GM19324 (cell line): ENCODE data around the gene CENPP.
"Not testable (repeated sequence)": the region's sequence is repeated elsewhere in the genome, so short reads cannot be mapped to it uniquely, and the experiment has no call there.

Experiments used
- ATAC-seq: cut with Tn5 transposase; IDR thresholded peaks from one replicate; pipeline ENCODE4 v1.9.1; 2021; ENCODE audit warnings: mild to moderate bottlenecking, moderate library complexity; ENCODE audit not compliant: unreplicated experiment, low FRiP score

CENPP gene

DNA sequence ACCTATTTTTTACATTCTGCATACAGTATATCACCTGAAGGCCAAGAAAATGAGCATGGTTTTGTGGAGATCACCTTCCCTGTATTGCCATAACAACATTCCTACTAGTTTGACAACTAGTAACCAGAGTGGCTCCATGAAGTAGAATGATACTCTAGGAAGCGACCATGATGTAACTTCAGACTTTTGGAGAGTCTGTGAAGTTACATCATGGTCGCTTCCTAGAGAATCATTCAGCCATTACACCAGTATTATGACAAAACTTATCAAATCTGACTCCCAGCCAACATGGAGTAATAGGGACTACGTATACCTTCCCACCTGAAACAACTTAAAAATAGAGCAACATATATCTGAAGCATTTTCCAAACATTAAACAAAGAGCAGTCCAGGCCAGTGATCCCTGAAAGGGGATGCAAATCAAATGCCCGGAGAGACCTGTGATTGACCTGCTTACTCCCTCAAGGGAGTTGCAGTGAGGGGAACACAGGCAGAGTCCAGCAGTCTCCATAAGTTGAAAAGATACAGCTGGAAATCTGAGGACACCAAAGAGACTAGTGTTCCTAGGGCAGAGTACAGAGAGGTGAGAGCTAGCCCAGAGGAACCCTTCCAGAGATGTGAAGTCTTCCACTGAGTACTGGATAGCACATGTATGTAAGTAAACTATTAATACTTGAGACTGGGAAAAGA, 202.2 kb downstream of the CENPP start:
- no peak for ATAC-seq

DNA sequence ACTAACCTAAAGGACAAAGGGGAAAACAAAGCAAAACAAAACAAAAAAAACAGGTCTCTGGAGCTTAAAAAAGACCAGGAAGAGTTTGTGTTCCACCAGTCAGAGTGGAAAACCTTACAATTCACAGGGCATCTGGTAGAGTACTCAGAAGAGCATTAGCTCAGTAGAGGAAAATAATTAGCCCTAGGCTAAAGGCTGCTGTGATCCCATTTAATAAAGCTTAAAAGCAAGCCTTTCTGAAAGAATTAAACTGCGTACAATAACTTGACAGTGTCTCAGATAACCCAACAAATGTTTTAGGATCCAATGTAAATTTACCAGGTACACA, 202.7 kb downstream of the CENPP start:
- ATAC-seq = no peak

DNA sequence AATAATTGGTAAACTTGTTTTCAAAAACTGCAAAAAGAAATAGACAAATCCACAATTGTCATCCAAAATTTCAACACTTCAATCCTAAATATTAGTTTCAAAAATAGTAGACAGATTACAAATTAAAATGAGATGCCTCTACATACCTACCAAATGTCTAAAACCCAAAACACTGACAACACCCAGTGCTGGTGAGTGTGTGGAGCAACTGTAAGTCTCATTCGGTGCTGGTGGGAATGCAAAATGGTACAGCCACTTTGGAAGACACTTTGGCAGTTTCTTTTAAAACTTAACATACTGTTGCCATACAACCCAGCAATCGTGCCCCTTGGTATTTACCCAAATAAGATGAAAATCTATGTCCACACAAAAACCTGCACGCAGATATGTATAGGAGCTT, 203.4 kb downstream of the CENPP start:
- no peak for ATAC-seq

DNA sequence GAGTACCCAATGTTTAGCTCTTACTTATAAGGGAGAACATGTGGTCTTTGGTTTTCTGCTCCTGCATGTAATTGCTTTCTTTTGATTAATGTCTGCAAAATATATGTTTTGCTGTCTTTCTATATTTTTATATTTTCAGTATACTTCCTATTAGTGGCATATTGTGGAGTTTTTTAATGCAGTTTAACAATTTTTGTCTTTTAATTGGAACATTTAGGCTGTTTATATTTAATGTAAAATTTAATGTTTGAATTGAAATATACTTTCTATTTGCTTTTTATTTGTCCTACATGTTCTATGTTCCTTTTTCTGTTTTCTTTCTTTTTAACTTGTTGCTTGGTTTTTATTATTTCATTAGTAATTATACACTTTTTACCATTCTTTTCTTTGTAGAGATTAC, 205.1 kb downstream of the CENPP start:
- ATAC-seq = no peak

DNA sequence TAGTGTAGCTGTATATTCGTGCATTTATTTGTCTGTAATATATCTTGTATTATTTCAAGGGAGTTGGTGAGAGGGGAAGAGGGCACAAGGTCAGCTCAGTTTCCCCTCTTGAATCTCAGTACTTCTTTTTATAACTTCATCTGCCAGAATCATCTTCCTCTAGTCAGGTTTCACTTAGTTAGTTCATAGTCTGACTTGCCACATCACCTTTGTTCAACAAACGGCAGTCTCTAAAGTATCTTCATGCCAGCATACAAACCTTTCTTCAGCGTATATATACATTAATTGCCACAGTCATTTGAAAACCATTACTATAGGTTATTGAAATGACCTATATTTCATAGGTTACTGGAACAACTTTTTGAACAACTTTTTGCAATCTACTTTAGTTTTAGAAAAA, 208.5 kb downstream of the CENPP start:
- no peak for ATAC-seq

DNA sequence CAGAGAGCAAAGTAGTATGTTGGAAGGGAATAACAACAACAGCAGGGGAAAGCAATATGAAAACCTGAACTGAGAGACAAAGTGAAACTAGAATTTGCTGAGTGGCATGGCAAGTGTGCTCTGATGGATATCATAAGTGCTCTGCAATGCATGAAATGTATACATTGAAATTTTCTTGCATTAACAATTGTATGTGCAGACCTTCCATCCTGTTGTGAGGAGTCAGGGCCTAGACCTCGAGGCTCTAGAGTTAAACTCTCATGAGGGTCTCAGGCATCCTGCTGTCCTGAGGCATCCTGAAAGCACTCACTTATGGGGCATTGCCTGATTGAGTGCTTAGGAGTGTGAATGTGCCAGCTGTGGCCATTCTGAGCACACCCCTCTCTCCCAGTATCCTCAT, 208.9 kb downstream of the CENPP start:
- peak; percentile 53 for ATAC-seq

DNA sequence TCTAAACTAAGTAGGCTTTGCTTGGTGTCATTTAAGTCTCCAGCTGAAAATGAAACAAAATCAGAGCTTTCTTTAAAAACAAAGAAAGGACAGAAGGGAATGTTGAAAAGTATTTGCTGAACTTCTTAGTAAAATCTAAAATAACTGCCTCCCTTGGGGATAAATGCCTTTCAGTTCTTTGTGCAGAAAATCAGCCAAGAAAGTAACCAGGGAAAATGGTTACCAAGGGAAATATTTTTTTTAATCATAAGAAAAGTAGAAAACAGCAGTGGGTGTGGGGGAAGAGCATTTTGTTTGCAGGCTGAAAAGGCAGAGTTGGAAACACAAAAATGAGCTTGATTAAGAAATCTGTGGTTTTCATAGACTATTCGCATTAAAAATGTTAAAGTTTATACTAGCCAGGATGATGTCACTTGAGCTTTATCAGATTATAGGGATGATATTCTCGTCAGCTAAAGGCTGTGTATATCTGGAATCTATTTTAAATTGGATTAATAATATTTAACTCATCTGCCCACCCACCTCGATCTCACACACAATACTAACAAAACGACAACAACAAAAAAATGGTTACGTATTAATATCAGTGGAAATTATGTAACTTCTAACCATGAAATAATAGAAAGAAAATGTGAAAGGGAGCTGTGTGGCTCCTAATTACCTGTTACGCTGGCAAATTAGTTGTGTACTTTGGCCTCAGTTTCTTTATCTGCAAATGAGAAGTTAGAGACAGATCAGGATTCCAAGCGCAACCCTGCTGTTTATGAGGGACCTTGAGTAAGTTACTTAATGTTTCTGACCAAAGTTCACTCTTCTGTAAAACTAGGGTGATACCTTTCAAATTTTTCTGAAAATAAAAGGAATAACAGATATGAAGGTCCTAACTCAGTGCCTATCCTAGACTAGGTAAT, 210.4 kb downstream of the CENPP start, which contains the start of gene ECM2:
ECM2 (minus strand) TSS at position 51 of the 911 bp plus-strand sequence. CDS start 13,124 bp downstream, outside the sequence.
- ATAC-seq = no peak

DNA sequence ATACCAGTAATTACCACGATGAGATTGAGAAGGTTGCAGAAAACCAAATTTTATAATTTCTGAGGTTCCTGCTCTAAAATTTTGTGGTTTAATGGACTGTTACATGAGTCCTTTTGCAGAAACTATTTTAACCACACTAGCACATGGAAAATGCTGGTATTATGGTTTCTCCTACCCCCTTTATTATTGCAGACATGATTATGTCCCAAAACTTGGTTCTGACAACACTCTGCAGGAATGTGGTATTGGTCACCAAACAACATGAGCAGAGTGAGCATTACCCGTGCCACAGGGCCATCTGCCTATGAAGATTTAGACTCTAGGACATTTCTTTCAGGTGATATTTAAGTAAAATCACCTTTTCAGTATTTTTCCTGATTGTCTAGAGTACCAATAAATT, 212.8 kb downstream of the CENPP start:
- no peak for ATAC-seq

DNA sequence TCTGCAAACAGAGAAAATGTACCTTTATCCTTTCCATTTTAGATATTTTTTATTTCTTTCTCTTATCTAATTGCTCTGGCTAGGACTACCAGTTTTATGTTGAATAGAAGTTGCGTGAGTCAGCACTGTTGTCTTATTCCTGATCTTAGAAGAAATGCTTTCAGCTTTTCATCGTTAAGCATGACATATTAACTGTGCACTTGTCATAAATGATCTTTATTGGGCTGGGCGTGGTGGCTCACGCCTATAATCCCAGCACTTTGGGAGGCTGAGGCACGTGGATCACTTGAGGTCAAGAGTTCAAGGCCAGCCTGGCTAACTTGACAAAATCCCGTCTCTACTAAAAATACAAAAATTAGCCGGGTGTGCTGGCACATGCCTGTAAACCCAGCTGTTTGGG, 218.2 kb downstream of the CENPP start:
- no peak for ATAC-seq

DNA sequence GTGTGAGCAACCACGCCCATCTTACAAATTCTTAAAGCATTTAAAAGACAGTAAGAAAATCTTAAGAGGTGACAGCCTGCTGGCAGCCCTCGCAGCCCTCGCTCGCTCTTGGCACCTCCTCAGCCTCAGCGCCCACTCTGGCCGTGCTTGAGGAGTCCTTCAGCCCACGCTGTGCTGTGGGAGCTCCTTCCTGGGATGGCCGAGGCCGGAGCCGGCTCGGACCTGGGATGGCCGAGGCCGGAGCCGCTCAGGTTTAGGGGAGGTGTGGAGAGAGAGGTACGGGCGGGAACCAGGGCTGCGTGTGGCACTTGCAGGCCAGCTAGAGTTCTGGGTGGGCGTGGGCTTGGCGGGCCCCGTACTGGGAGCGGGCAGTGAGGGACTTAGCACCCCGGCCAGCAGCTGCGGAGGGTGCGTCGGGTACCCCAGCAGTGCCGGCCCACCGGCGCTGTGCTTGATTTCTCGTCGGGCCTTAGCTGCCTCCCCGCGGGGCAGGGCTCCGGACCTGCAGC, 219.3 kb downstream of the CENPP start:
- ATAC-seq = no peak

DNA sequence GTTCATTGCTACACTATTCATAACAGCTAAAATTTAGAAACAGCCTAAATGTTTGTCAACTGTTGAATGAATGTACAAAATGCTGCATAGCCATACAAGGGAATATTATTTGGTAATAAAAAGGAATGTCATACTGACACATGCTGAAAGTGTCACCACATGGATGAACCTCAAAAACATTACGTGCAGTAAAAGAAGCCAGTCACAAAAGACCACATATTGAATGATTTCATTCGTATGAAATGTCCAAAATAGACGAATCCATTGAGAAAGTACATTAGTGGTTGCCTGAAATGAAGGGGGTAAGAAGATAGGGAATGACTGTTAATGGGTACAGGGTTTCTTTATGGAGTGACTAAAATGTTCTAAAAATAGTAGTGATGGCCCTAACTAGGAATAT, 221.6 kb downstream of the CENPP start:
- no peak for ATAC-seq

DNA sequence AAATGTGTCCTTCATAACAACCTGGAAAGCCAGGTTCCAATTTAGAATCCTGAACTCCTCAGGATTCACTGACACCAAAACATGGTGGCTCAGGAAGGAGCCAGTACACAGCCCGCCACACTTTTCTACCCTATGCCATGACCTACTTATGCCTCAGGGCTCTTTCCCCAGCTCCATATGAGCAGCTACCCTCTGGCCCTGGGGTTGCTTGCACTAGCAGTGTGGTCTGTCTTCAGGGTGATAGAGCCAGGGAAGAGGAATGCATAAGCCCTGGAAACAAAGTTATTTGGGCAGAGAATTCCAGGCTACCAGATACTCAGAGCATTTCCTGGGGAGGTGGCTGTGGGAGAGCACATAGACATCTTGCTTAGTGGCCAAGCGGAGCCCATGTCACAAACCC, 225.0 kb downstream of the CENPP start:
- no peak for ATAC-seq

DNA sequence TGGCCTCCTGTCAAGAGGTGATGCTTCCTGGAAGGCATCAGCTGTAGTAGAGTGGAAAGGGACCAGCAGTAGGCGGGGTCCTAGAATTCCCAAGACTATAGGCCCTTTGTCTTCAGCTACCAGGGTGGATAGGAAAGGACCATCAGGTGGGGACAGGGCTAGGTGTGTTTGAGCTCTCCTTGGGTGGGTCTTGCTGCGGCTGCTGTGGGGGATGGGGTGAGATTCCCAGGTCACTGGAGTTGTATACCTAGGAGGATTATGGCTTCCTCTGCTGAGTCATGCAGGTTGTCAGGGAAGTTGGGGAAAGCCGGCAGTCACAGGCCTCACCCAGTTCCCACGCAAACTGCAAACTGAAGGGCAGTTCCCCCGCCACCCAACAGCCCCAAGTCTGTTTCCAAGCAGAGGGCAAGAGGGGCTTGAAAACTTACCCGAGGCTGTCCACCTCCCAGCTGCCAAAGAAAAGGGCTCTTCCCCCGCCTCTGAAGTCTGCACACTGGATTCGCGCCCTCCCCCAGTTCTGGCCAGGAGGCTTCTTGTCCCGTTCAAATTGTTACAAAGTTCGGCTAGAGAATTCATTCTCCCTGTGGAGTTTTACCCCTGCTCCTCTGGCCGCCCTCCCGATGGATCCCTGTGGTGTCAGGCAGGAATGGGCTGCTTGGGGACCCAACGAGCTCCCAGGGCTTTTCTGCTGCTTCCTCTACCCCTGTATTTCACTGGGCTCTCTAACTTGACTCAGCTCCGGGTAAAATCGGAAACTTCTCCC, 233.0 kb downstream of the CENPP start:
- ATAC-seq = no peak

DNA sequence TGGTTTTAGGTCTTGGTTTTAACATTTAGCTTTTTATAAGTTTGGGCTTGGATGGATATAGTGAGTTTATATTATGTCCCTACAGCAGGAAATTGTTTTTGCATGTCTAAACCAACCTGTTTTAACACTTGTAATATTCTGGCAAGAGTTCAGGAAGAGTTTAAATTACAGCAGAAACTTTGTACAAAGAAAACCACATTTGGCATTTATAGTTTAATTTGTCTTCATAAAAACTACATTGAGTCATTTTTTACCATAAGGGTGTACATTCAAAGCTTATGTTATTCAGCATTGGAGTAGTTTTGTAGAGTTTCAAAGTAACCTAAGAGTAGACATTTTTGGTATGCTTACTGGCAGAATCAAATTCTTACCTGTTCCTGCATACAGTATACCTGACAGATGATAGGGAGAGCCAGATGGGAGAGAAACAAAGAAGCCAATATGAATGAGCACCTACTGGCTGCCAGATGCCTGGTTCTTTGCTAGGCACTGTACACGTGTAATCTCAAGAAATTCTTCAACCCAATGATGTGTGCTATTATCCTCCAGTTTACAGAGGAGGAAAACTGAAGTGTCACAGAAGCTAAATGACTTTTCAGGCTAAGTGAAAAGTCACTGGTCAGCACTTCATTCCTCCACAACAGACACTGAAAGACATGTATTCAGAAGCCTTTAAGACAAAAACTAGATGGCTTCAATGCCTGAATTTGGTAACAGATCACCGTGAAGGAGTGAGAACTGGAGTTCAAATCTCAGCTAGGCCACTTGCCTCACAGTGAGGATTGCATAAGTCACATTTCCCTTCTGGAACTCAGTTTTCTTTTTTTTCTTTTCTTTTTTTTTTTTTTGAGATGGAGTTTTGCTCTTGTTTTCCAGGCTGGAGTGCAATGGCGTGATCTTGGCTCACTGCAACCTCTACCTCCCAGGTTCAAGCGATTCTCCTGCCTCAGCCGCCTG, 235.9 kb downstream of the CENPP start:
- no peak for ATAC-seq

DNA sequence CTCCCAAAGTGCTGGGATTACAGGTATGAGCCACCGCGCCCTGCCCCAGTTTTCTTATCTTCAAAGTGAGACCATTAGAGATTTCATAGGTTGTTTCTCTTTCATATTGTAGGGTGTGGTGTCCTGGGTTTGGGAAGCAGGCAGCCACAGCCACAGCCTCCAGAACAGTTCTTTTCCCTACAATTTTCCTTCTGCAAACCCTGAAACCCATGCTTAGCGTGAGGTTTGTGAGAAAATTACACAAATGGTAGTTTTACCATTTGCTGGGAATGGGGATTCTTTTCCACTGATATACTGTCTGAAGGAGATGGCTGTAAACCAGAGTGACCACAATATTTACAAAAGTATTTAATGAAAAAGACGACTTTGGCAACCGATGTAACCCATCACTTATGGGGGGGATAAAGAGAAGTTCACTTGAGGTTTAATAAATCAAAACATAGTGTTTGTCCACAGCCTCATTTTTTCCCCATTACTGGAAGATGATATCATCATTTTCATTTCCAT, 236.8 kb downstream of the CENPP start:
- ATAC-seq = no peak

DNA sequence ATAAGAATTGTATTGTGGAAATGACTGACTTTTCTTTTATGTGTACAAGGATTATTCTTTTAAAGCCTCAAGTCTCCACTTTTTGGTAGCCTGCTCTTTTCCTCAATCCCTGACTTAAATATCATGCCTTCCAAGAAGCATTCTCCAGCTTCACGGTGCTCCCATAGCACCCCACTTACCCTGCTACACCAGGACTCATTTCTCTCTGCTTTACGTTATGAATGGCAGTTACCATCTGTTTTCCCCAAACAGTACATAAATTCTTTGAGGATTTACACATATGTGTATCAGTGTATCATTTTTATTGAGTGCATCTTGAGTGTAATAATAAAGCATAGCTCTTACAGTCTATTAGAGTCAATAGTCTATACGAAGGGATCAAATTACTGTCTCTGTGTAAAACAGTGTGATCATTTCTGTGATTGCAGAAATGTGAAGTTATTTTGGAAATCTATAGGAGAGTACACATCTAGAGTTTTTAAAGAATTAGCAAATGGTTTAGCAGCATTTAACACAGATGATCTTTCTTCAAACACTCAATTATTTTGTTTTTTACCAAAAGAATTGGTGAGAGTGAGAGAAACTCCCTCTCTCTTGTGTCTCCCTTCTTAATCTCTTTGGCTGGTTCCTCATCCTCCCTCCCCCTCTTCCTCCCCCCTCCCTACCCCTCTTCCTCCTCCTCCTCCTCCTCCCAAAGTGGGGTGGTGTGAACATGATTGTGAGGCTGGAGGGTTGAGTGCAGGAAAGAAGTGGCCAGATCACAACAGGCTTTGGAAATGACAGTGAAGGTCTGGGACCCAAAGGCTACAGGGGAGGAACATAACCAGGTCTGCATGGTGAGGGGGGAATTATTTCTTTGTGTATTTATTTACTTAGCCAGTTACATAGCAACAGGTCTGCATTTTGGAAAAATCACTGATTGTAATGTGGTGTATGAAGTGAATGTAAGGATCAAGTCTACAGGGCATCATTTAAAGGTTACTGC, 237.7 kb downstream of the CENPP start:
- no peak for ATAC-seq

DNA sequence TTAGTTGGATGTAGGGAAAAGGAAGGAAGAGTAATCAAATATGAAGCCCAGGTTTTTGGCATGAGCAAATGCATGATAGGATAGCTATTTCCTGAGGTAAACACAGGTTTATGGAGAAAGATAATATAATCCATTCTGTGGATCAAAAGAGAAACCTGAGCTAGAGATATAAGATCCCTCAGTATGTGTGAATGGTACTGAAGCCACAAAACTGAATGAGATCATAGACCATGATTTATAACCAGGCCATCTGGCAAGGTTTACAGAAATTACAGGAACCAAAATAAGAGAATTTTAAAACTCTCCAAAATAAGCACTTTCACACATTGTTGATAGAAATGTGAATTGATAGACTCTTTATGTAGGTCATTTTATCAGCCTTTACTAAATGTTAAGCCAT, 238.8 kb downstream of the CENPP start:
- ATAC-seq = no peak

DNA sequence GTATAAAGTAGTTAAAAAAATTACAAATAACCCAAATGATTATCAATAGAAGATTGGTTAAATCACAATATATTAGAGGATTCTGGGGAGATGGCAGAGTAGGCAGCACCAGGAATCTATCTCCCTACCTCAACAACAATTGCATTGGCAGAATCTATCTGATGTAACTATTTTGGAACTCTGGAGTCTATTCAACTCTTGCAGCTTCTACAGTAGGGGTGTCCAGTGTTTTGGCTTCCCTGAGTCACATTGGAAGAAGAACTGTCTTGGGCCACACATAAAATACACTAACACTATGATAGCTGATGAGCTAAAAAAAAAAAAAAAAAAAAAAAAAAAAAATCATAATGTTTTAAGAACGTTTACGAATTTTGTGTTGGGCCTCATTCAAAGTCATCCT, 239.2 kb downstream of the CENPP start:
- no peak for ATAC-seq

DNA sequence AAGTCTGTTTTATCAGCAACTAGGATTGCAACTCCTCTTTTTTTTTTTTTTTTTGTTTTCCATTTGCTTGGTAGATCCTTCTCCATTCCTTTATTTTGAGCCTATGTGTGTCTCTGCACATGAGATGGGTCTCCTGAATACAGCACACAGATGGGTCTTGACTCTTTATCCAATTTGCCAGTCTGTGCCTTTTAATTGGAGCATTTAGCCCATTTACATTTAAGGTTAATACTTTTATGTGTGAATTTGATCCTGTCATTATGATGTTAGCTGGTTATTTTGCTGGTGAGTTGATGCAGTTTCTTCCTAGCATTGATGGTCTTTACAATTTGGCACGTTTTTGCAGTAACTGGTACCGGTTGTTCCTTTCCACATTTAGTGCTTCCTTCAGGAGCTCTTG, 246.1 kb downstream of the CENPP start:
- ATAC-seq = not testable (repeated sequence)
